SK-N-SH (cell line): Measurements from ENCODE around the gene VRK2. TPM values are rescaled to one million over a fixed set of nuclear protein-coding genes. Genes with fewer than 3 reads are reported as not detected.

Experiments
- CTCF ChIA-PET: fragments of 300-600, 350-600 bp; formaldehyde crosslinking; extraction: SDS; loops from one replicate; lab custom pipeline; 2021; lab: Yijun Ruan, JAX
- POLR2A ChIA-PET: fragments of 350-600 bp; sonication (Branson Sonifier 250); formaldehyde crosslinking; extraction: SDS; loops from one replicate; lab custom pipeline; 2020; ENCODE audit warnings: antibody characterized with exemption, inconsistent platforms; lab: Yijun Ruan, JAX
- DNase-seq: peaks from one replicate; pipeline ENCODE4 v3.0.0; 2012
- H2AFZ ChIP-seq: fragments of 200-600 bp; sonication (generic); 2 replicates; pipeline ENCODE4 v1.8.1; 2016; ENCODE audit warnings: antibody characterized with exemption, mild to moderate bottlenecking, low read depth
- H3F3A ChIP-seq: fragments of 200-600 bp; sonication (generic); replicated peaks from 2 replicates; pipeline ENCODE3; 2016; ENCODE audit warnings: antibody characterized with exemption, mild to moderate bottlenecking; ENCODE audit not compliant: insufficient read depth
- H3K27ac ChIP-seq, 2 experiments: fragments of 200-500 bp in 1 of 2; fragments of 200-600 bp in 1 of 2; sonication (Bioruptor generic) in 1 of 2; sonication (generic), shearing (Covaris generic) in 1 of 2; 2 replicates each; pipeline versions ENCODE4 v1.5.1 to v1.6.1; 2014 to 2016; ENCODE audit warnings: low read depth in 2 of 2, inconsistent platforms in 1 of 2, low read length in 1 of 2, mild to moderate bottlenecking in 1 of 2, mixed read lengths in 1 of 2
- H3K27me3 ChIP-seq: fragments of 200-600 bp; sonication (generic), shearing (Covaris generic); 2 replicates; pipeline ENCODE4 v1.6.1; 2016; ENCODE audit warnings: mixed run types; ENCODE audit not compliant: insufficient read depth
- H3K36me3 ChIP-seq, 2 experiments: fragments of 200-500 bp in 1 of 2; fragments of 200-600 bp in 1 of 2; sonication (Bioruptor generic) in 1 of 2; sonication (generic) in 1 of 2; replicated peaks in 1 of 2; 2 replicates each; pipeline versions ENCODE3 to v1.5.1; 2014 to 2016; ENCODE audit warnings: low read length in 1 of 2, mild to moderate bottlenecking in 1 of 2; ENCODE audit not compliant: insufficient read depth in 2 of 2, control insufficient read depth in 1 of 2
- H3K4me1 ChIP-seq, 2 experiments: fragments of 200-500 bp in 1 of 2; fragments of 200-600 bp in 1 of 2; sonication (Bioruptor generic) in 1 of 2; sonication (generic), shearing (Covaris generic) in 1 of 2; 2 replicates each; pipeline versions ENCODE4 v1.5.1 to v1.6.1; 2014 to 2016; ENCODE audit warnings: low read depth in 1 of 2, low read length in 1 of 2, mixed run types in 1 of 2; ENCODE audit not compliant: insufficient read depth in 2 of 2, control insufficient read depth in 1 of 2
- H3K4me2 ChIP-seq: fragments of 200-600 bp; sonication (generic), shearing (Covaris generic); 2 replicates; pipeline ENCODE4 v1.6.1; 2017; ENCODE audit warnings: mixed run types
- H3K4me3 ChIP-seq, 2 experiments: fragments of 200-500 bp in 1 of 2; fragments of 200-600 bp in 1 of 2; sonication (Bioruptor generic) in 1 of 2; sonication (generic), shearing (Covaris generic) in 1 of 2; 2 replicates each; pipeline versions ENCODE4 v1.5.1 to v1.8.1; 2014 to 2016; ENCODE audit warnings: low read depth in 2 of 2, inconsistent platforms in 1 of 2, low read length in 1 of 2, mild to moderate bottlenecking in 1 of 2, mixed read lengths in 1 of 2, moderate library complexity in 1 of 2
- H3K79me2 ChIP-seq: fragments of 200-600 bp; sonication (generic); 2 replicates; pipeline ENCODE4 v1.8.1; 2017; ENCODE audit warnings: mild to moderate bottlenecking; ENCODE audit not compliant: insufficient read depth
- H3K9ac ChIP-seq: fragments of 200-600 bp; sonication (generic); 2 replicates; pipeline ENCODE4 v1.6.1; 2017; ENCODE audit warnings: mixed run types
- H3K9me2 ChIP-seq: fragments of 200-600 bp; sonication (generic); 2 replicates; pipeline ENCODE4 v1.6.1; 2017; ENCODE audit warnings: mixed run types
- H3K9me3 ChIP-seq: fragments of 200-600 bp; sonication (generic); 2 replicates; pipeline ENCODE4 v1.6.1; 2017; ENCODE audit warnings: mixed run types, mild to moderate bottlenecking, moderate library complexity
- H4K20me1 ChIP-seq: fragments of 200-600 bp; sonication (generic); 2 replicates; pipeline ENCODE4 v1.6.1; 2017; ENCODE audit warnings: mild to moderate bottlenecking, mixed run types; ENCODE audit not compliant: insufficient read depth
- FOSL2 ChIP-seq: IDR thresholded peaks from 2 replicates; pipeline ENCODE4 v1.4.0; 2012; ENCODE audit warnings: low read depth, mild to moderate bottlenecking, moderate library complexity, borderline replicate concordance
- NFIC ChIP-seq: IDR thresholded peaks from 2 replicates; pipeline ENCODE4 v1.4.0; 2012; ENCODE audit warnings: borderline replicate concordance
- POLR2AphosphoS5 ChIP-seq: IDR thresholded peaks from 2 replicates; pipeline ENCODE4 v1.6.1; 2012; ENCODE audit warnings: low read depth, low read length
- RAD21 ChIP-seq: IDR thresholded peaks from 2 replicates; pipeline ENCODE4 v1.6.1; 2012; ENCODE audit warnings: mild to moderate bottlenecking, low read length
- RXRA ChIP-seq: IDR thresholded peaks from 2 replicates; pipeline ENCODE4 v1.4.0; 2012; ENCODE audit warnings: low read depth, mild to moderate bottlenecking, borderline replicate concordance
- TAF1 ChIP-seq: IDR thresholded peaks from 2 replicates; pipeline ENCODE4 v1.6.1; 2012; ENCODE audit warnings: low read depth, mild to moderate bottlenecking, low read length, moderate library complexity, borderline replicate concordance
- USF1 ChIP-seq: IDR thresholded peaks from 2 replicates; pipeline ENCODE4 v1.4.0; 2012; ENCODE audit warnings: low read depth, borderline replicate concordance
- WGBS: methylation state at CpG from one replicate; pipeline ENCODE4 v1.1.6; 2017; ENCODE audit warnings: low lambda C conversion rate; 5-methylcytosine and 5-hydroxymethylcytosine counted together
- polyA plus RNA-seq, 3 experiments: library from polyadenylated mRNA; depleted of rRNA; stranded (reverse); fragments of >200 nt; gene quantifications; 2 replicates each; pipeline ENCODE4 v1.2.3, GENCODE V29; 2012
- TF ChIP-seq, protein P1 (sequence below): IDR thresholded peaks from 2 replicates; pipeline ENCODE4 v1.6.1; 2012; ENCODE audit warnings: mild to moderate bottlenecking, low read depth, low read length, moderate library complexity

Gene VRK2
- not detected in 2 replicates for polyA plus RNA-seq (2012; rRNA removed)
- 0.01 TPM in 1 of 2 replicates, not detected in the other for polyA plus RNA-seq (2012; cell fraction: cytosol; rRNA removed)
- not detected in 2 replicates for polyA plus RNA-seq (2012; cell fraction: nucleus; rRNA removed)

DNA sequence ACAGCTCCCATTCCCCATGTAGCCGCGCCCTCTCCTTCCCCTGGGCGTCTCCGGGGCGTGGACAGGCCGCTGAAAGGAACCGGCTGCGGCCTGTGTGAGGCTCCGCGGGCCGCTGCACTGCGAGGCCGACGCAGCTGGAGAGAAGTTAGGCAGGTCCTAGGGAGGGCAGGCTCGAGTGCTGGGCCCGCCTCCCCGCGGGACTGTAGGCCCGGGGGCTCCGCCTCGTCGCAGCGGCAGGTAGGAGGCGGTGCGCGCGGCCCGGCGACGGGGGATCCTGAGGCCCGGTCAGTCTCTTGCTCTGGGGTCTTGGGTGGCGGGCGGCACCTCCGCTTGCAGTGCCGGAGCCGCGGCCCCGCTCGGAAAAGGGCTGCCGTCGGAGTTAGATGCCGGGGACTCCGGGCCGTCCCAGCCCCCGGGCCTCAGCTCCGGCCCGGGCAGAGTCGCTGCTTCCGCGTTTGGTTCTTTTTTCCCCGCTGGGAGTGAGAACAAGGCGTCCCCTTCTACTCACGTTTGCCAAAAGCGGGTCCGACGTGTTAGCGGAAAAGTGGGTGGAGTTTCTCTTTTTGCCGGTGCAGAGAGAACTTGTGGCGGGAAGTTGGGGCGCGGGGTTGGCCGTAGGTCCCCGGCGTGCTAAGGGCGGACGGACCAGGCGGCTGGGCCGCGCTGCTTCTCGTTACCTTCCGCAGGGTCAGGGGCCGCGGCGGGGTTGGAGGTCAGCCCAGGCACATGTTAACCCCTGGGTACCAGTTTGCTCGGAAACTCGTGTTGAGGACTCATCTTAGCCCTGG lies at the start of gene VRK2:
Gene VRK2 (plus strand): TSS at position 222 of the 788 bp plus-strand sequence. CDS start 2,026 bp downstream, outside the sequence.
- Histone ChIP-seq H3K79me2 (no peaks in the 10 kb centered on the region), H3K4me1 (peaks cover 0 to 11% of the 10 kb centered on the region in 2 experiments; a peak in 1 of 4 replicates), H3K27me3 (no peaks in the 10 kb centered on the region), H3K36me3 (no peaks in the 10 kb centered on the region), H3K27ac (no peak within 1 kb of the TSS), H3K9ac (no peak within 1 kb of the TSS), H2AFZ (no peak within 1 kb of the TSS), H3K9me3 (no peaks in the 10 kb centered on the region), H3K4me2 (no peak within 1 kb of the TSS), H3F3A (peaks cover 18% of the 10 kb centered on the region), H4K20me1 (no peaks in the 10 kb centered on the region), H3K4me3 (no peak within 1 kb of the TSS), H3K9me2 (no peaks in the 10 kb centered on the region)
- ChIA-PET POLR2A (no interaction called here), CTCF (no interaction called here)
- TF ChIP-seq USF1 (no peak), TAF1 (no peak), RAD21 (no peak)
- TF ChIP-seq, protein P1, sequence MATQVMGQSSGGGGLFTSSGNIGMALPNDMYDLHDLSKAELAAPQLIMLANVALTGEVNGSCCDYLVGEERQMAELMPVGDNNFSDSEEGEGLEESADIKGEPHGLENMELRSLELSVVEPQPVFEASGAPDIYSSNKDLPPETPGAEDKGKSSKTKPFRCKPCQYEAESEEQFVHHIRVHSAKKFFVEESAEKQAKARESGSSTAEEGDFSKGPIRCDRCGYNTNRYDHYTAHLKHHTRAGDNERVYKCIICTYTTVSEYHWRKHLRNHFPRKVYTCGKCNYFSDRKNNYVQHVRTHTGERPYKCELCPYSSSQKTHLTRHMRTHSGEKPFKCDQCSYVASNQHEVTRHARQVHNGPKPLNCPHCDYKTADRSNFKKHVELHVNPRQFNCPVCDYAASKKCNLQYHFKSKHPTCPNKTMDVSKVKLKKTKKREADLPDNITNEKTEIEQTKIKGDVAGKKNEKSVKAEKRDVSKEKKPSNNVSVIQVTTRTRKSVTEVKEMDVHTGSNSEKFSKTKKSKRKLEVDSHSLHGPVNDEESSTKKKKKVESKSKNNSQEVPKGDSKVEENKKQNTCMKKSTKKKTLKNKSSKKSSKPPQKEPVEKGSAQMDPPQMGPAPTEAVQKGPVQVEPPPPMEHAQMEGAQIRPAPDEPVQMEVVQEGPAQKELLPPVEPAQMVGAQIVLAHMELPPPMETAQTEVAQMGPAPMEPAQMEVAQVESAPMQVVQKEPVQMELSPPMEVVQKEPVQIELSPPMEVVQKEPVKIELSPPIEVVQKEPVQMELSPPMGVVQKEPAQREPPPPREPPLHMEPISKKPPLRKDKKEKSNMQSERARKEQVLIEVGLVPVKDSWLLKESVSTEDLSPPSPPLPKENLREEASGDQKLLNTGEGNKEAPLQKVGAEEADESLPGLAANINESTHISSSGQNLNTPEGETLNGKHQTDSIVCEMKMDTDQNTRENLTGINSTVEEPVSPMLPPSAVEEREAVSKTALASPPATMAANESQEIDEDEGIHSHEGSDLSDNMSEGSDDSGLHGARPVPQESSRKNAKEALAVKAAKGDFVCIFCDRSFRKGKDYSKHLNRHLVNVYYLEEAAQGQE = no peak
- peak; percentile 21 for DNase-seq
- 87% methylated on average over 53 of the region's 76 CpGs for WGBS

DNA sequence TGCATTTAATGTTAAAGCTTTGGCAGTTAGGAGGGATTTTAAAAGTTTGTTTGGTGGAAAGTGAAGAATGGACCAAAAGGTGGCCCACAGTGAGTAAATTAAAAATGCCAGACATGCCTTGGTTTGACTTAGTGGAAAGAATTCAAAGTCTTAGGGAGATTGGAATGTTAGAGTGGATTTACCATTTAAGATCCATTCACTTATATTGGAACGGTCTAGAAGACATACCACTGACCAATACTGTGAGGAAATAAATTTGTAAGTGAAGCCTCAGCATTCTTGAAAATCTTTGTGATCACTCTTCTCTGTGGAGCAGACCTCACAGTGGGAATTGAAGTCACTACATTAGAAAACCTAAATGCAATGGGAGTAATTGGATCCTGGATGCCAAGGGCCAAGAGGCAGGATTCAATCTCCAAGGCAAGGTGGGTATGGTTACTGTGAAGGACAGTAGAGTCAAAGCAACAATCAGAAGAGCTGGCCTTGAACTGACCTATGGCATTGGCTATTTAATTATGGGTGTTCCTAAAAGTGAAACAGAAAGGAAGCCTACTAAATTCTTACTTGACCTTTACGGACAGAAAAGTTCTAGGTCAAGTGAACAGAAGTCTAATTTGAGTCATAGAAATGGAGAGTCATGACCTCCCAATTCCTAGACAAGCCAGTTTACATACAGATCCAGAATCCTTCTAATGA lies 40.2 kb upstream of the VRK2 start:
- Histone ChIP-seq H2AFZ (no peak overlapping the region), H3K4me2 (no peak overlapping the region), H3F3A (no peaks in the 10 kb centered on the region), H3K9ac (no peak overlapping the region), H3K4me1 (no peaks in the 10 kb centered on the region), H3K27ac (no peak overlapping the region), H3K4me3 (no peak overlapping the region), H3K9me3 (no peaks in the 10 kb centered on the region), H3K27me3 (no peaks in the 10 kb centered on the region), H4K20me1 (no peaks in the 10 kb centered on the region), H3K79me2 (no peaks in the 10 kb centered on the region), H3K9me2 (no peaks in the 10 kb centered on the region), H3K36me3 (no peaks in the 10 kb centered on the region)
- WGBS = 69% methylated on average over 2 of the region's 2 CpGs
- no peak for TF ChIP-seq NFIC
- TF ChIP-seq POLR2AphosphoS5 = no peak
- no peak for TF ChIP-seq USF1
- no peak for TF ChIP-seq FOSL2
- no peak for TF ChIP-seq RXRA
- TF ChIP-seq, protein P1 = no peak
- DNase-seq = no peak
- POLR2A ChIA-PET = no interaction called here
- CTCF ChIA-PET = no interaction called here
